ENCODE results near the gene SF3B6. TPM values are rescaled to one million over a fixed set of nuclear protein-coding genes. Genes with fewer than 3 reads are reported as not detected.

Gene SF3B6
- total RNA-seq, 1 donor from 2014 or later, result 89.5 TPM

- Mint-ChIP-seq H3K4me1 (ENCODE audit: unreplicated experiment) (peaks cover 7% of the 10 kb centered on the region), H3K36me3 (ENCODE audit: unreplicated experiment) (peaks cover 6% of the 10 kb centered on the region), H3K27ac (ENCODE audit: unreplicated experiment) (no peak overlapping the region), H3K9me3 (ENCODE audit: unreplicated experiment) (no peaks in the 10 kb centered on the region), H3K27me3 (ENCODE audit: unreplicated experiment) (no peaks in the 10 kb centered on the region), H3K4me3 (ENCODE audit: unreplicated experiment) (no peak overlapping the region)
- TF ChIP-seq CTCF (IDR thresholded peaks at IDR 0.05), result no peak
- no peak for DNase-seq (ENCODE audit: extremely low spot score, unreplicated experiment)
Measured at GRCh38 chr2:24088821-24089359, 12.8 kb upstream of the SF3B6 start.

- DNase-seq (ENCODE audit: extremely low spot score, unreplicated experiment), result no peak
- H3K4me1 Mint-ChIP-seq (ENCODE audit: unreplicated experiment), result peaks cover 20% of the 10 kb centered on the region
- no peak for TF ChIP-seq CTCF (IDR thresholded peaks at IDR 0.05)
- peaks cover 13% of the 10 kb centered on the region for H3K36me3 Mint-ChIP-seq (ENCODE audit: unreplicated experiment)
- H3K27me3 Mint-ChIP-seq (ENCODE audit: unreplicated experiment), result no peaks in the 10 kb centered on the region
- H3K9me3 Mint-ChIP-seq (ENCODE audit: unreplicated experiment), result no peaks in the 10 kb centered on the region
- H3K27ac Mint-ChIP-seq (ENCODE audit: unreplicated experiment), result no peak overlapping the region
- H3K4me3 Mint-ChIP-seq (ENCODE audit: unreplicated experiment), result no peak overlapping the region
Measured at GRCh38 chr2:24087032-24087431, 10.9 kb upstream of the SF3B6 start.

- no peaks in the 10 kb centered on the region for H3K27me3 Mint-ChIP-seq (ENCODE audit: unreplicated experiment)
- DNase-seq (ENCODE audit: extremely low spot score, unreplicated experiment), result no peak
- H3K27ac Mint-ChIP-seq (ENCODE audit: unreplicated experiment), result no peak overlapping the region
- peaks cover 20% of the 10 kb centered on the region for H3K4me1 Mint-ChIP-seq (ENCODE audit: unreplicated experiment)
- peaks cover 16% of the 10 kb centered on the region for H3K36me3 Mint-ChIP-seq (ENCODE audit: unreplicated experiment)
- H3K4me3 Mint-ChIP-seq (ENCODE audit: unreplicated experiment), result peak overlapping the region; percentile 32
- no peak for TF ChIP-seq CTCF (IDR thresholded peaks at IDR 0.05)
- no peaks in the 10 kb centered on the region for H3K9me3 Mint-ChIP-seq (ENCODE audit: unreplicated experiment)
Measured at GRCh38 chr2:24086241-24086640, 10.1 kb upstream of the SF3B6 start.

GRCh38 chr2:24085200-24085489, 9.0 kb upstream of the SF3B6 start:
- DNase-seq (ENCODE audit: extremely low spot score, unreplicated experiment), result no peak
- Mint-ChIP-seq H3K27me3 (ENCODE audit: unreplicated experiment) (no peaks in the 10 kb centered on the region), H3K4me3 (ENCODE audit: unreplicated experiment) (peak overlapping the region; percentile 93), H3K27ac (ENCODE audit: unreplicated experiment) (peak overlapping the region; percentile 87), H3K9me3 (ENCODE audit: unreplicated experiment) (no peaks in the 10 kb centered on the region), H3K4me1 (ENCODE audit: unreplicated experiment) (peaks cover 20% of the 10 kb centered on the region), H3K36me3 (ENCODE audit: unreplicated experiment) (peaks cover 14% of the 10 kb centered on the region)
- no peak for TF ChIP-seq CTCF (IDR thresholded peaks at IDR 0.05)

GRCh38 chr2:24084386-24085199, 8.5 kb upstream of the SF3B6 start, which contains the start of gene TP53I3:
TSS of gene TP53I3 (minus strand) at chr2:24084834. CDS start at chr2:24084326, 508 bp downstream.
- peak within 1 kb of the TSS; percentile 93 for H3K4me3 Mint-ChIP-seq (ENCODE audit: unreplicated experiment)
- H3K27ac Mint-ChIP-seq (ENCODE audit: unreplicated experiment), result peak within 1 kb of the TSS; percentile 95

More at GRCh38 chr2:24084386-24085199, 8.5 kb upstream of the SF3B6 start, which contains the start of gene TP53I3:
- peak; percentile 98 for DNase-seq (ENCODE audit: extremely low spot score, unreplicated experiment)
- peak; percentile 99 for TF ChIP-seq CTCF (IDR thresholded peaks at IDR 0.05)
- Mint-ChIP-seq H3K4me1 (ENCODE audit: unreplicated experiment) (peaks cover 20% of the 10 kb centered on the region), H3K36me3 (ENCODE audit: unreplicated experiment) (peaks cover 16% of the 10 kb centered on the region), H3K27me3 (ENCODE audit: unreplicated experiment) (no peaks in the 10 kb centered on the region), H3K9me3 (ENCODE audit: unreplicated experiment) (no peaks in the 10 kb centered on the region)

Measured in osteocyte (in vitro differentiated cells).